GM23248 (cell line): Measurements from ENCODE around the gene QRFPR.

Experiments
- EZH2 ChIP-seq: fragments of 200-600 bp; sonication (generic); IDR thresholded peaks from 2 replicates; pipeline ENCODE4 v1.6.1; 2018; ENCODE audit warnings: antibody characterized with exemption, mild to moderate bottlenecking; ENCODE audit not compliant: insufficient read depth, poor library complexity, severe bottlenecking
- EZH2phosphoT487 ChIP-seq: fragments of 200-600 bp; sonication (generic); IDR thresholded peaks from 2 replicates; pipeline ENCODE4 v1.6.1; 2018; ENCODE audit warnings: antibody characterized with exemption, moderate library complexity, mild to moderate bottlenecking, low read depth; ENCODE audit not compliant: insufficient read depth

DNA sequence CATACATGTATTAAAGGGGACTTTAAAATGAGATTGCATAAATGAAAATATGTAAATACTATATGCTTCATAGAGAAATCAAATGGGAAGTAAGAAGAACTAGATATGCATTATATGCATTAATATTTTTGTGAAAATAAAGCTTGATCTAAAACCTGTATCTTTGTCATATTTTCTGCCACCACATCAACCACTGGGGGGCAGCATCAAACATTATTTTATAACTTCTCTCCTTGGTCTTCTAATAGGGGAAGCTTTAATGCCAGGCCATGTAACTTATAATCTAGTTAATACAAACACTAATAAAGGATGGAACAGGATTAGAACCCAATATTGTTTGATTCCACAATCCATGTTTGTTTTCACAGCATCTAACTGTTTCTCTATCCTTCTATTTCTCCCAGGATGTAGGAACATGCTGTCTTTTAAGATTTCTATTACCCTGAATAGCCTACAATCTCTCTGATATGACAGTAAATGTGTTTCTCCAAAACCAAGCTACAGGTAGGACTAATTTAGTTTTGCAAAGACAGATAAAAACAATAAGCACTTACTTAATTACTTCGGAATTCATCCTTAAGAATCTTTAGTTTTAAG lies 10.0 kb downstream of the QRFPR start:
- no peak for TF ChIP-seq EZH2phosphoT487
- no peak for TF ChIP-seq EZH2
